ENCODE data around the gene SLC25A27.

SLC25A27 gene

DNA sequence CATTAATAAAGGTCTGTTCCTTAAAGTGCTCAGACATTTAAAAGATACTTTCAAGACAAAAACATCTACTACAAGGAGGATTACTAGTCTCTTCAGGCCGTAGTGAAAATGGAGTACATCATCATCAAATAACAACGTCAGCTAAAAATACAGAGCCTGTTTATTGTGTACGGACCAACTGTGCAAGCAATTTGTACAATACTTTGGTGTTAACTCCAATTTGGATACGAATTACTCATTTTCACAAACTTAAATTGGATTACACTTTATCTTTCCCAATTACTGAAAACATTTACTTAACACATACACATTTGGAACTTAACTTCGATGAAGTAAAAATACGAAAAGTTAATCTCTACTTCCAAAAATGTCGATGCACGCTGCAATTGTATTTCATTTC is 959 bp upstream of the SLC25A27 start:
- peak overlapping the region; percentile 94 to 99 for H3K4me3 ChIP-seq (ENCODE audit: low read length in 2 of 2)
- H3K27me3 ChIP-seq (ENCODE audit: control insufficient read depth in 1 of 2, insufficient read depth in 2 of 2, low read length in 2 of 2), result no peaks in the 10 kb centered on the region
- no peaks in the 10 kb centered on the region for H3K9me3 ChIP-seq (ENCODE audit: control insufficient read depth in 2 of 2, low read length in 2 of 2)
- no peaks in the 10 kb centered on the region for H3K4me1 ChIP-seq (ENCODE audit: control insufficient read depth, insufficient read depth, low read length)
- no peaks in the 10 kb centered on the region for H3K36me3 ChIP-seq (ENCODE audit: control insufficient read depth in 2 of 2, insufficient read depth in 2 of 2, low read length in 2 of 2)
- H3K9ac ChIP-seq (ENCODE audit: low read length in 2 of 2), result peak overlapping the region; percentile 76 to 85
- no peak overlapping the region for H3K27ac ChIP-seq (ENCODE audit: low read length)

DNA sequence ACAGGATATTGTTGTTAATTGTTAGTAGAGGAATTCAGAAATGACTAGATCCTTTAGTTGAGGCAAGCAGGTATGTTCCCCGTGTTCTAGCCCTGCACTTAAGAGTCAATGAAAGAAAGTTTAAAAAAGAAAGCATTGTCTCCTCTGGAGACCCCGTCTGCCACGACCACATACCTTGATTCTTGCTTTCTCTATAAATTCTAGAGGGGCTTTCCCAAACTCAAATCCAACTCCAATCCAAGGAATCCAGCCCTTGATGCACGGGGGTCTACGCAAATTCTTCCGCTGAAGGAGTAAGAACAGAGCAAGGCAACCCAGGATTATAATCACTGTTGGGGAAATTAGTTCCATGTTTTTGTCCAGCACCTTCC is 558 bp upstream of the SLC25A27 start:
- no peaks in the 10 kb centered on the region for H3K9me3 ChIP-seq (ENCODE audit: control insufficient read depth in 2 of 2, low read length in 2 of 2)
- H3K36me3 ChIP-seq (ENCODE audit: control insufficient read depth in 2 of 2, insufficient read depth in 2 of 2, low read length in 2 of 2), result no peaks in the 10 kb centered on the region
- H3K27ac ChIP-seq (ENCODE audit: low read length), result peak overlapping the region; percentile 25
- H3K4me3 ChIP-seq (ENCODE audit: low read length in 2 of 2), result peak overlapping the region; percentile 94 to 99
- peak overlapping the region; percentile 76 to 85 for H3K9ac ChIP-seq (ENCODE audit: low read length in 2 of 2)
- H3K27me3 ChIP-seq (ENCODE audit: control insufficient read depth in 1 of 2, insufficient read depth in 2 of 2, low read length in 2 of 2), result no peaks in the 10 kb centered on the region
- no peaks in the 10 kb centered on the region for H3K4me1 ChIP-seq (ENCODE audit: control insufficient read depth, insufficient read depth, low read length)

DNA sequence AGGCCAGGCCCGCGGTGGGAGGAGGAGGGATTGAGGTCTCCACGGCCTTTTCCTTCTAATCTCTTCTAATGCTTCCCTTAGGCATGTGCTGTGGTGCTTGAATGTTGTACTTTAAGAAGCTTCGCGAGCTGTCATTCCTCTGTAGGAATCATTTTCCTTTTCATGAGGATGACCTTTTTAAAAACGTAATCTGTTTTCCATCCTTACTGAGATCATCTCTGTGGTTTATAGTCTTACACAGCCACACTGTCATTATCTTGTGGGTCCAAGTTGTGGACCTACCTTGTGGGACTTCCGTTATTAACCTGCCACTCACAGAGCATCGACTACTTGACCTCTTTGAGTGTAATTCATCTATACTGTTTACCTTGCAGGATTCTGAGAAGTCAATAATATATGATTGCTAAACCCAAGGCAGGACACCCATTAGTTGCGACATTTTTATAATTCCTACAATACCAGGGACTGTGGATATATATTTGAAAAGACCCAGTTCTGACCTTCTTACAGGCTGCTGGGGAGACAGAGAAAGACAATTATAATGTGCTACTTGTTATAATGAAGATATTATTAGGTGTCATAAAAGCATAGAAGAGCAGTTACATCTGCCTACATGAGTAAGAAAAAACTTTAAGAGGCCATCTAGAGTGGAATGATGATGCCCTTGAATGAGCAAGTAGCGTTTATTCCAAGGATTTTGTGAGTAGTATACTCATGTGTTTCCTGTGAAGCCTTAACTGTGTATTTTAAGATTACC is 842 bp downstream of the SLC25A27 start:
- Histone ChIP-seq H3K4me3 (ENCODE audit: low read length in 2 of 2) (peak overlapping the region; percentile 94 to 99), H3K27me3 (ENCODE audit: control insufficient read depth in 1 of 2, insufficient read depth in 2 of 2, low read length in 2 of 2) (no peaks in the 10 kb centered on the region), H3K4me1 (ENCODE audit: control insufficient read depth, insufficient read depth, low read length) (no peaks in the 10 kb centered on the region), H3K9me3 (ENCODE audit: control insufficient read depth in 2 of 2, low read length in 2 of 2) (no peaks in the 10 kb centered on the region), H3K27ac (ENCODE audit: low read length) (peak overlapping the region; percentile 68), H3K36me3 (ENCODE audit: control insufficient read depth in 2 of 2, insufficient read depth in 2 of 2, low read length in 2 of 2) (peaks cover 0 to 3% of the 10 kb centered on the region in 2 donors), H3K9ac (ENCODE audit: low read length in 2 of 2) (peak overlapping the region; percentile 85 to 88)

DNA sequence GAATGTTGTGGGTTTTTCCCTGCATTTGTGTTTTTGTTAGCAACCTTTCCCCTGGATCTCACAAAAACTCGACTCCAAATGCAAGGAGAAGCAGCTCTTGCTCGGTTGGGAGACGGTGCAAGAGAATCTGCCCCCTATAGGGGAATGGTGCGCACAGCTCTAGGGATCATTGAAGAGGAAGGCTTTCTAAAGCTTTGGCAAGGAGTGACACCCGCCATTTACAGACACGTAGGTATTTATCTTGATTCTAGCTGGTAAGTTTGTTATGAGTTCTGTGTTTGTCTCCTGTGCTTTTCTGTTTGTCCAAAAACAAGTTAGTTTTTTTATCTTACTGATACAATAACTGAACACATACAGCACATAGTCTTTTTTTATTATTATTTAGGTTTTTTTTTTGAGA is 3.0 kb downstream of the SLC25A27 start:
- Histone ChIP-seq H3K4me1 (ENCODE audit: control insufficient read depth, insufficient read depth, low read length) (no peaks in the 10 kb centered on the region), H3K4me3 (ENCODE audit: low read length in 2 of 2) (no peak overlapping the region)

DNA sequence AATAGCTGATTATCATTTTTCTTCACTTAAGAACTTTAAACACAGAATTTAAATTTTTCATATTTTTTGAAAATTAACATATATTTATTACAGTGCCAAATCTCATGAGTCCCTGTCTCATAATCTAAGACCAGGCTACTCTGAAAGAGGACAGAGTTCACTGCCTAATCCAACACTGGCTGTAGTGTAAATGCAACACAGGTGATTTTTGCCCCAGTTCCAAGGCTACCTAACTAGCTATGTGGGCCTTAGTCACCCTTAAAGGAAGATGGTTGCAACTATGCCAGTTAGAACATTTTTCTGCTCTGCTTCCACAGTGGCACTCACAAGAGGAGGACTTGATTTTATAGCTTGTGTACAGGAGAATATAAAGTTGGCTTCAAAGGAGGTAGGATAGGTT is 4.9 kb downstream of the SLC25A27 start:
- Histone ChIP-seq H3K27me3 (ENCODE audit: control insufficient read depth in 1 of 2, insufficient read depth in 2 of 2, low read length in 2 of 2) (no peaks in the 10 kb centered on the region), H3K36me3 (ENCODE audit: control insufficient read depth in 2 of 2, insufficient read depth in 2 of 2, low read length in 2 of 2) (peaks cover under 1 to 10% of the 10 kb centered on the region in 2 donors), H3K4me3 (ENCODE audit: low read length in 2 of 2) (no peak overlapping the region), H3K9ac (ENCODE audit: low read length in 2 of 2) (no peak overlapping the region), H3K27ac (ENCODE audit: low read length) (no peak overlapping the region), H3K9me3 (ENCODE audit: control insufficient read depth in 2 of 2, low read length in 2 of 2) (no peaks in the 10 kb centered on the region), H3K4me1 (ENCODE audit: control insufficient read depth, insufficient read depth, low read length) (no peaks in the 10 kb centered on the region)

More for the DNA sequence above, 3.0 kb downstream of the SLC25A27 start:
- no peak overlapping the region for H3K9ac ChIP-seq (ENCODE audit: low read length in 2 of 2)
- H3K27ac ChIP-seq (ENCODE audit: low read length), result no peak overlapping the region
- H3K27me3 ChIP-seq (ENCODE audit: control insufficient read depth in 1 of 2, insufficient read depth in 2 of 2, low read length in 2 of 2), result no peaks in the 10 kb centered on the region
- peaks cover 0 to 6% of the 10 kb centered on the region in 2 donors for H3K36me3 ChIP-seq (ENCODE audit: control insufficient read depth in 2 of 2, insufficient read depth in 2 of 2, low read length in 2 of 2)
- no peaks in the 10 kb centered on the region for H3K9me3 ChIP-seq (ENCODE audit: control insufficient read depth in 2 of 2, low read length in 2 of 2)

DNA sequence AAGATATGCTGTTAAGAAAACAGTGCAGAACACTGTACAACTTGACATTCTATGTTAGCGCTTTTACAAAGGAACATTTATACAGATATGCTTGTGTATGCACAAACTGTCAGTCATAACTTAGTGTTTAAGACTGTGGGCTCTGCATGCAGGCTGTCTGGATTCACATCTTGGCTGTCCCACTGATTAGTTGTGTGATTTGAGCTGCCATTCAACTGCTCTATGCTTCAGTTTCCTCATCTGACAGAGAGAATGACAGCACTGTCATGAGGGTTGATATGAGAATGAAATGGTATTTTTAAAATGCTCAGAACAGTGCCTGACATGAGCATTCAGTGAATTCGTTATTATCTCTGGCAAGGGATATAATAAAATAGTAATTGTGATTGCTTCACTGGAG is 8.7 kb downstream of the SLC25A27 start:
- Histone ChIP-seq H3K9me3 (ENCODE audit: control insufficient read depth in 2 of 2, low read length in 2 of 2) (no peaks in the 10 kb centered on the region), H3K27me3 (ENCODE audit: control insufficient read depth in 1 of 2, insufficient read depth in 2 of 2, low read length in 2 of 2) (no peaks in the 10 kb centered on the region), H3K36me3 (ENCODE audit: control insufficient read depth in 2 of 2, insufficient read depth in 2 of 2, low read length in 2 of 2) (peaks cover 4 to 15% of the 10 kb centered on the region in 2 donors), H3K27ac (ENCODE audit: low read length) (no peak overlapping the region), H3K9ac (ENCODE audit: low read length in 2 of 2) (no peak overlapping the region), H3K4me1 (ENCODE audit: control insufficient read depth, insufficient read depth, low read length) (no peaks in the 10 kb centered on the region), H3K4me3 (ENCODE audit: low read length in 2 of 2) (no peak overlapping the region)

DNA sequence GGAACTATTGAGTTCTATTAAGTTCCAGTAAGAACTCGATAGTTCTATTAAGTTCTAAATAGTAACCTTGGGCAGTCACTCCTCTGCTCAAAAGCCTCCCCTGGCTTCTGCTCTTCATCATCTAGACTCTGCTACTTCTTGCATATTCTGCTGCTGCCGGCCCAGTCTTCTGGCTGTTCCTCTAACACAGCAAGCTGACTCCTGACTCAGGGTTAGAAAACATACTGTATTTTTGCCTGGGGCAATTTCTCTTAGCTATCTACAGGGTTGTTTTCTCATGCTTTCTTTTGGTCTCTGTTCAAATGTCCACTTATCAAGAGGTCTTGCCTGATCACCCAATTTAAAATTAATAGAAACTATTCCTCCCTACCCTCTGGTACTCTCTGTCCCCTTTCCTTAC is 14.6 kb downstream of the SLC25A27 start:
- Histone ChIP-seq H3K36me3 (ENCODE audit: control insufficient read depth in 2 of 2, insufficient read depth in 2 of 2, low read length in 2 of 2) (peaks cover 11 to 15% of the 10 kb centered on the region in 2 donors), H3K4me1 (ENCODE audit: control insufficient read depth, insufficient read depth, low read length) (no peaks in the 10 kb centered on the region), H3K27ac (ENCODE audit: low read length) (no peak overlapping the region), H3K9me3 (ENCODE audit: control insufficient read depth in 2 of 2, low read length in 2 of 2) (no peaks in the 10 kb centered on the region), H3K4me3 (ENCODE audit: low read length in 2 of 2) (no peak overlapping the region), H3K27me3 (ENCODE audit: control insufficient read depth in 1 of 2, insufficient read depth in 2 of 2, low read length in 2 of 2) (no peaks in the 10 kb centered on the region), H3K9ac (ENCODE audit: low read length in 2 of 2) (no peak overlapping the region)

DNA sequence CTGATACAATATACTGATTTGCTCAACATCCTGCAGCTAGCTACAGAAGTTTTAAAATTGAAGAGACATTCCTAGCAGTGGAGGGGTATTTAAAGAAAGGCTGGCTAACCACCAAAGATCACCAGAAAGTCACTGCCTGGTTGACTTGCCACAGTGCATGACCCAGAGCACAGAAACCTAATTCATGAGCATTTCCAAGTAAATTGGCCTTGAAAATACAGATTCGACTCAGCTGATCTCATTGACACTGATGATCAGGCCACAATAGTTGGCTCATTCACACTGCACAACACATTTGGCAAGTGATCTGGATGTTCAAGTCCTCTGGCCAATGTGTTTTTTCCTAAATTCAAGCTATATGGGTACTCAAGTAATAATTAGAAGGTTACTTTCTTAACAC is 21.6 kb downstream of the SLC25A27 start:
- Histone ChIP-seq H3K36me3 (ENCODE audit: control insufficient read depth in 2 of 2, insufficient read depth in 2 of 2, low read length in 2 of 2) (peaks cover 14% of the 10 kb centered on the region in 2 donors), H3K27me3 (ENCODE audit: control insufficient read depth in 1 of 2, insufficient read depth in 2 of 2, low read length in 2 of 2) (no peaks in the 10 kb centered on the region), H3K9me3 (ENCODE audit: control insufficient read depth in 2 of 2, low read length in 2 of 2) (no peaks in the 10 kb centered on the region), H3K27ac (ENCODE audit: low read length) (no peak overlapping the region), H3K9ac (ENCODE audit: low read length in 2 of 2) (no peak overlapping the region), H3K4me1 (ENCODE audit: control insufficient read depth, insufficient read depth, low read length) (no peaks in the 10 kb centered on the region), H3K4me3 (ENCODE audit: low read length in 2 of 2) (no peak overlapping the region)

DNA sequence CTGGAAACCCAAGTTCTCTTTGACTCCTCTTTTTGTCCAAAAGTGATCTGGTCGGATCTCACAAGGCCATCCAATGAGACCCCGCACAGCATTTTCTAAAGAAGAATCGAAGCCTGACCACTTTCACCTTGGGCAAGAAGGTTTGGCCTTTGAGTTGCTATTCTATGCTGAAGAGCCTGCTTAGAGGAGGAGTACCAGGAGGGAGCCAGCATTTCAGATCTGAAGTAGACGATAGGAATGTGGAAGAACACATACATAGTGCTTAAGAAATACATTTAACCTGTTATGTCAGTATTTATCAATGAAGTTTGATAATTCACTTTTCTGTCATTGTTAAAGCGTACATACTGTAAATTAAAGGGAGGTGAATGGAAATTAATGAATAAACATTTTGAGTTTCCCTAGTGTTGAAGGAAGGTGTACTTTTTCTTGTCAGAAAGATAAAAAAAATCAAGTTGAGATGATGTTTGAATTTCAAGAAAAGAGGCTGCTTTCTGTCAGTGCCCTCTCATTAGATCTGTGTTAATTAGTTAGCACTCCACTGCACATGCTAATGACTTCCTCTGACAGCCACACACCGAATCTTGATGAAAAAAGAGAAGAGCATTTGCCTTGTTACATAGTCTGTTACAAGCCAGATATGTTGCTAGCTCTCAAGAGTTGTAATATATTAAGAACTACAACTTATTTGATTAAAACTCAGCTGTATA is 24.0 kb downstream of the SLC25A27 start:
- no peak overlapping the region for H3K4me3 ChIP-seq (ENCODE audit: low read length in 2 of 2)
- H3K27me3 ChIP-seq (ENCODE audit: control insufficient read depth in 1 of 2, insufficient read depth in 2 of 2, low read length in 2 of 2), result no peaks in the 10 kb centered on the region
- no peak overlapping the region for H3K9ac ChIP-seq (ENCODE audit: low read length in 2 of 2)
- H3K9me3 ChIP-seq (ENCODE audit: control insufficient read depth in 2 of 2, low read length in 2 of 2), result no peaks in the 10 kb centered on the region
- no peak overlapping the region for H3K27ac ChIP-seq (ENCODE audit: low read length)
- H3K36me3 ChIP-seq (ENCODE audit: control insufficient read depth in 2 of 2, insufficient read depth in 2 of 2, low read length in 2 of 2), result peaks cover 11 to 12% of the 10 kb centered on the region in 2 donors
- H3K4me1 ChIP-seq (ENCODE audit: control insufficient read depth, insufficient read depth, low read length), result no peaks in the 10 kb centered on the region

DNA sequence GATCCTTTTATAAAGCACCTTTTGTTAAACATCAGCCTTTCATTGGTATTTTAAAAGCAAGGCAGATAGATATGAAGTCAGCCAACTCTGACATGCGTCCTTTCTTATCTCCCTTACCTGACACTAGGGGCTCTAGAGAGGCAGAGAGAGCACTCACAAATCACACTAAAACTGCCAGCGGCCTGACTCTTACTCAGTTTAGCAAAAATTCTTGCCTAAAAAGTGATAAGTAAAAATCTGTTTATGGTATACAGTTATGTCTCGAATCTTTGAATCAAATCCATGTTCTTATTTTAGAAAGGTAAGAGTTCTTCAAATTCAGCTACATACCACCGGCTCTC is 24.5 kb downstream of the SLC25A27 start:
- H3K9me3 ChIP-seq (ENCODE audit: control insufficient read depth in 2 of 2, low read length in 2 of 2), result no peaks in the 10 kb centered on the region
- H3K36me3 ChIP-seq (ENCODE audit: control insufficient read depth in 2 of 2, insufficient read depth in 2 of 2, low read length in 2 of 2), result peaks cover 11 to 12% of the 10 kb centered on the region in 2 donors
- no peak overlapping the region for H3K27ac ChIP-seq (ENCODE audit: low read length)
- H3K9ac ChIP-seq (ENCODE audit: low read length in 2 of 2), result no peak overlapping the region
- no peaks in the 10 kb centered on the region for H3K4me1 ChIP-seq (ENCODE audit: control insufficient read depth, insufficient read depth, low read length)
- H3K4me3 ChIP-seq (ENCODE audit: low read length in 2 of 2), result no peak overlapping the region
- no peaks in the 10 kb centered on the region for H3K27me3 ChIP-seq (ENCODE audit: control insufficient read depth in 1 of 2, insufficient read depth in 2 of 2, low read length in 2 of 2)

DNA sequence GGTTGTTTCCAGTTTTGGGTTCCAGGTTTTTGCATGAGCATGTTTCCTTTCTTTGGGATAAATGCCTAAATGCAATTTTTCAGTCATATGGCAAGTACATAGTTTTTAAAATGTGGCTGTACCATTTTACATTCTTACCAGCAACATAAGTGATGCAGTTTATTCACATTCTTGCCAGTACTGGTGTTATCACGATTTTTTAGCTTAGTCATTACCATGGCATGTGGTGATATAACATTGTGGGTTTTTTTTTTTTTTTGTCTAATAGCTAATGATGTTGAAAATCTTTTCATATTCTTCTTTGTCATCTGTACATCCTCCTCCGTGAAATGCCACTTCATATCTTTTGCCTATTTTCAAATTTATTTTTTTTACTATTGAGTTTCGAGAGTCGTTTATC is 32.0 kb downstream of the SLC25A27 start:
- Histone ChIP-seq H3K9ac (ENCODE audit: low read length in 2 of 2) (no peak overlapping the region), H3K27me3 (ENCODE audit: control insufficient read depth in 1 of 2, insufficient read depth in 2 of 2, low read length in 2 of 2) (no peaks in the 10 kb centered on the region), H3K4me3 (ENCODE audit: low read length in 2 of 2) (no peak overlapping the region), H3K36me3 (ENCODE audit: control insufficient read depth in 2 of 2, insufficient read depth in 2 of 2, low read length in 2 of 2) (no peaks in the 10 kb centered on the region), H3K9me3 (ENCODE audit: control insufficient read depth in 2 of 2, low read length in 2 of 2) (no peaks in the 10 kb centered on the region), H3K27ac (ENCODE audit: low read length) (no peak overlapping the region), H3K4me1 (ENCODE audit: control insufficient read depth, insufficient read depth, low read length) (no peaks in the 10 kb centered on the region)
